Astrocyte (in vitro differentiated cells and primary cell): Measurements from ENCODE around the gene ITPR2. TPM values are rescaled to one million over a fixed set of nuclear protein-coding genes. Genes with fewer than 3 reads are reported as not detected.
A peak's percentile ranks its signal among the peaks of the same experiment; 100 is the strongest.

ENCODE experiments used
- DNase-seq: peaks from one replicate; pipeline ENCODE4 v3.0.0-alpha.2; 2010; ENCODE audit warnings: low read depth
- FAIRE-seq: peaks from 2 replicates; lab custom pipeline; 2011; peaks lifted over from hg19 to GRCh38; lab: Jason Lieb, UNC
- H2AFZ ChIP-seq: 2 replicates; pipeline ENCODE4 v1.6.0; 2012; ENCODE audit warnings: low read depth, low read length, inconsistent platforms
- H3K27ac ChIP-seq: 2 replicates; pipeline ENCODE4 v1.5.1; 2011; ENCODE audit warnings: low read depth, low read length, inconsistent platforms
- H3K27me3 ChIP-seq: 2 replicates; pipeline ENCODE4 v1.6.0; 2011; ENCODE audit warnings: low read length, inconsistent platforms; ENCODE audit not compliant: insufficient read depth
- H3K36me3 ChIP-seq: 2 replicates; pipeline ENCODE4 v1.5.1; 2011; ENCODE audit warnings: low read length, inconsistent platforms; ENCODE audit not compliant: insufficient read depth
- H3K4me1 ChIP-seq: 2 replicates; pipeline ENCODE4 v1.5.1; 2011; ENCODE audit warnings: low read length, inconsistent platforms; ENCODE audit not compliant: insufficient read depth
- H3K4me2 ChIP-seq: 2 replicates; pipeline ENCODE4 v1.6.0; 2012; ENCODE audit warnings: low read length, inconsistent platforms
- H3K4me3 ChIP-seq: 2 replicates; pipeline ENCODE4 v1.5.1; 2011; ENCODE audit warnings: low read depth, mild to moderate bottlenecking, low read length, inconsistent platforms; ENCODE audit not compliant: insufficient read depth
- H3K79me2 ChIP-seq: 2 replicates; pipeline ENCODE4 v1.6.0; 2012; ENCODE audit warnings: mild to moderate bottlenecking, low read length, inconsistent platforms; ENCODE audit not compliant: insufficient read depth
- H3K9ac ChIP-seq: 2 replicates; pipeline ENCODE4 v1.6.0; 2012; ENCODE audit warnings: mild to moderate bottlenecking, low read length, inconsistent platforms
- H3K9me3 ChIP-seq: 2 replicates; pipeline ENCODE4 v1.5.1; 2012; ENCODE audit warnings: low read depth, mild to moderate bottlenecking, low read length, inconsistent platforms; ENCODE audit not compliant: insufficient read depth
- H4K20me1 ChIP-seq: 2 replicates; pipeline ENCODE4 v1.6.0; 2012; ENCODE audit warnings: low read length, inconsistent platforms; ENCODE audit not compliant: insufficient read depth
- H3K27ac Mint-ChIP-seq: one replicate; pipeline ENCODE4 v1.8.0; 2021; ENCODE audit warnings: mild to moderate bottlenecking, mixed read lengths; ENCODE audit not compliant: unreplicated experiment
- H3K27me3 Mint-ChIP-seq: one replicate; pipeline ENCODE4 v1.8.0; 2021; ENCODE audit warnings: low read depth, mixed read lengths; ENCODE audit not compliant: unreplicated experiment
- H3K36me3 Mint-ChIP-seq: one replicate; pipeline ENCODE4 v1.8.0; 2021; ENCODE audit warnings: low read depth, mixed read lengths; ENCODE audit not compliant: unreplicated experiment
- H3K4me1 Mint-ChIP-seq: one replicate; pipeline ENCODE4 v1.8.0; 2021; ENCODE audit warnings: low read depth, mixed read lengths; ENCODE audit not compliant: unreplicated experiment
- H3K4me3 Mint-ChIP-seq: one replicate; pipeline ENCODE4 v1.8.0; 2021; ENCODE audit warnings: mild to moderate bottlenecking, moderate library complexity, mixed read lengths; ENCODE audit not compliant: unreplicated experiment
- H3K9me3 Mint-ChIP-seq: one replicate; pipeline ENCODE4 v1.8.0; 2021; ENCODE audit warnings: mild to moderate bottlenecking, mixed read lengths; ENCODE audit not compliant: unreplicated experiment
- EZH2 ChIP-seq: IDR thresholded peaks from 2 replicates; pipeline ENCODE4 v1.6.1; 2012; ENCODE audit warnings: mild to moderate bottlenecking, low read length, inconsistent platforms; ENCODE audit not compliant: insufficient read depth
- total RNA-seq: library from RNA; stranded (reverse); gene quantifications from 2 replicates; pipeline ENCODE4 v1.2.1, GENCODE V29; 2021
- TF ChIP-seq, protein P1 (sequence below): IDR thresholded peaks from 2 replicates; pipeline ENCODE4 v1.5.1; 2011; ENCODE audit warnings: low read depth, mild to moderate bottlenecking, inconsistent platforms, low read length, moderate library complexity; ENCODE audit not compliant: insufficient read depth

ITPR2 gene
- total RNA-seq, 1 donor from 2014 or later: 24.4 TPM

DNA sequence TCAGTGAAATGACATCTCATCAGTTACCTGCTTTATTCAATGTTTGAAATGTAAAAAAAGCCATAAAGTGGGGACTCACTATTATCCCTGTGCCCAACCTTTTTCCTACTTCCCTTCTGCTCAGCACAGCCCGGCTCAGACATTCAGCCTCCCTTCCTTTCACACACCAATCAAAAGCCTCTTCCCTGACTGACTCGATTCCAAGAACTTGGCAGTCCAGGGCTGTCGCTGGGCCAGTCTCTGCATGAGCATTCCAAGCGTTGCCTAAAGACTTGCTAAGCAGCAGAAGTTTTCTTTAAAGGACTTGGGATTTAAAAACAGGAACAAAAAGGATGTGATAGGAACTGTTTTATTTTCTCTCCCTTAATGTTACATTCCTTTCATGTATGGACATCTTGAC, 22.7 kb downstream of the ITPR2 start:
- Histone ChIP-seq H3K9me3 (no peaks in the 10 kb centered on the region), H3K9ac (peak overlapping the region; percentile 14), H4K20me1 (no peaks in the 10 kb centered on the region), H2AFZ (no peak overlapping the region), H3K27me3 (no peaks in the 10 kb centered on the region), H3K79me2 (no peaks in the 10 kb centered on the region), H3K36me3 (no peaks in the 10 kb centered on the region), H3K27ac (peak overlapping the region; percentile 45), H3K4me1 (no peaks in the 10 kb centered on the region), H3K4me2 (peak overlapping the region; percentile 63), H3K4me3 (peak overlapping the region; percentile 37)
- FAIRE-seq (peak; percentile 41), DNase-seq (peak; percentile 87)
- peak overlapping the region; percentile 70 for H3K27ac Mint-ChIP-seq
- no peaks in the 10 kb centered on the region for H3K36me3 Mint-ChIP-seq
- no peak overlapping the region for H3K4me3 Mint-ChIP-seq
- no peak for TF ChIP-seq EZH2
- TF ChIP-seq, protein P1, sequence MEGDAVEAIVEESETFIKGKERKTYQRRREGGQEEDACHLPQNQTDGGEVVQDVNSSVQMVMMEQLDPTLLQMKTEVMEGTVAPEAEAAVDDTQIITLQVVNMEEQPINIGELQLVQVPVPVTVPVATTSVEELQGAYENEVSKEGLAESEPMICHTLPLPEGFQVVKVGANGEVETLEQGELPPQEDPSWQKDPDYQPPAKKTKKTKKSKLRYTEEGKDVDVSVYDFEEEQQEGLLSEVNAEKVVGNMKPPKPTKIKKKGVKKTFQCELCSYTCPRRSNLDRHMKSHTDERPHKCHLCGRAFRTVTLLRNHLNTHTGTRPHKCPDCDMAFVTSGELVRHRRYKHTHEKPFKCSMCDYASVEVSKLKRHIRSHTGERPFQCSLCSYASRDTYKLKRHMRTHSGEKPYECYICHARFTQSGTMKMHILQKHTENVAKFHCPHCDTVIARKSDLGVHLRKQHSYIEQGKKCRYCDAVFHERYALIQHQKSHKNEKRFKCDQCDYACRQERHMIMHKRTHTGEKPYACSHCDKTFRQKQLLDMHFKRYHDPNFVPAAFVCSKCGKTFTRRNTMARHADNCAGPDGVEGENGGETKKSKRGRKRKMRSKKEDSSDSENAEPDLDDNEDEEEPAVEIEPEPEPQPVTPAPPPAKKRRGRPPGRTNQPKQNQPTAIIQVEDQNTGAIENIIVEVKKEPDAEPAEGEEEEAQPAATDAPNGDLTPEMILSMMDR: no peak
- H3K9me3 Mint-ChIP-seq: no peaks in the 10 kb centered on the region
- H3K27me3 Mint-ChIP-seq: no peaks in the 10 kb centered on the region
- peaks cover 20% of the 10 kb centered on the region for H3K4me1 Mint-ChIP-seq

DNA sequence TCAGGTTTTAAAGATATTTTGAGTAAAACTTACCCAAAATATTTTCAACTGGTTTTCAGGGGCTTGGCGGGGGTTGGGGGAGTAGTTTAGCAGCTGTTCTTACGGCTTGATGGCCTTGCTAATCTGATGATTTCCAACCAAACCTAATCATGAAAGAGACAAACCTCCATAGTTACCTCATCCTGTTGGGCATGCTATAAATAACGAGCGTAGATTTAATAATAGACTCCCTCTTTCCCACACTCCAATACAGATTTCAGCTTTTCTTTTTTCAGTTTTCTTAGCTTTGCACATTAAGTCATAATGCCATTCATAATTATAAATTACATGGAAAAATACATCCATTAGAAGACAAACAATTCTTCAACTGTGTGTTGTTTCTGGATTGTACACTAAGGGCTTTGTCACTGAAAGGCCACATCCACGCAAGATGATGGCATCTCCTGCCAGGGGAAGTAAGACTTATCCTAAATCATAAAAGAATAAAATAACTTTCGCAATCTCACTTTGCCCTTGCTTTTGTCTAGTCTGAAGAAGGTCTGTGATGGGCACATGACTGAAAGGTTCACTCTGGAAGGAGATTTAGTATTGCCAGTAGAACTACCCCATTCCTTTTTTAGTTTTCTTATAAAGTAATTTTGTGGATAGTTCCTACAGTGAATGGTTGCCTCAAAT, 23.2 kb downstream of the ITPR2 start:
- Histone ChIP-seq H3K27ac (peak overlapping the region; percentile 45), H3K9me3 (no peaks in the 10 kb centered on the region), H3K4me2 (peak overlapping the region; percentile 63), H3K4me3 (no peak overlapping the region), H3K36me3 (no peaks in the 10 kb centered on the region), H4K20me1 (no peaks in the 10 kb centered on the region), H2AFZ (no peak overlapping the region), H3K27me3 (no peaks in the 10 kb centered on the region), H3K4me1 (no peaks in the 10 kb centered on the region), H3K79me2 (no peaks in the 10 kb centered on the region), H3K9ac (peak overlapping the region; percentile 14)
- Mint-ChIP-seq H3K4me1 (peaks cover 20% of the 10 kb centered on the region), H3K4me3 (no peak overlapping the region), H3K27ac (peak overlapping the region; percentile 70), H3K36me3 (no peaks in the 10 kb centered on the region), H3K27me3 (no peaks in the 10 kb centered on the region), H3K9me3 (no peaks in the 10 kb centered on the region)
- FAIRE-seq: no peak
- no peak for DNase-seq
- TF ChIP-seq EZH2: no peak
- TF ChIP-seq, protein P1: no peak

DNA sequence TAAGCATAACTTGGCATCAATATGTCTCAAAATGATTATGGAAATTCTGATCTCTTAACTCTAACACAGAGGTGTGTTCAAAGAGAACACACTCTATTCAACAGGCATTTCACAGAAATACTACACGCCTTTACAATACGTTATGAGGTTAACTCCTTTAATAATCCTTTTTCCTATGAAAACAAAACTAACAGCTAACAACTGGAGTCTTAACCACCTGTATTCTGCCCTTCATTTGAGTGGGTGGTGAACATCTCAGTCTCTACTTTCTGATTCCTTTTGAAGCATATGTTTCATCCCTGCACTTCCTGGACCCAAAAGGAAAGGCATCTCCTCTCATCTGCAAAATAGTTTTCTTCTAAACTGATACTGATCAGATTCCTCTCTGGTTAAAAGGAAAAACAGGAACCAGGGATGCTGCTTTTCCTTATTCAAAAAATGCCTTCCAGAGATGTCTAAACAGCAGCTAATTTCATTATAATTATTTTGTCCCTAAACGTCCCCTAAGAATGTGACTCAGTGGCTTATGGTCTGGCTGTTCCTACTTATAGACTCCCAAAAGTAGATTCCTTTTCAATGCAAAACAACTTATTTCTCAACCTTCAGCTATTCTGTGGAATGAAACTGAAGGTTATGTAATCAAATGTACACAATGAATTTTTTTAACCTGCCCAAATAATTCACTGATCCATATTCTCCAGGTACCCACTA, 24.1 kb downstream of the ITPR2 start:
- Histone ChIP-seq H3K9me3 (no peaks in the 10 kb centered on the region), H3K79me2 (no peaks in the 10 kb centered on the region), H3K4me3 (no peak overlapping the region), H3K4me2 (no peak overlapping the region), H3K36me3 (no peaks in the 10 kb centered on the region), H3K9ac (no peak overlapping the region), H3K4me1 (no peaks in the 10 kb centered on the region), H3K27me3 (no peaks in the 10 kb centered on the region), H2AFZ (no peak overlapping the region), H3K27ac (no peak overlapping the region), H4K20me1 (no peaks in the 10 kb centered on the region)
- H3K4me3 Mint-ChIP-seq: no peak overlapping the region
- FAIRE-seq (peak; percentile 39), DNase-seq (no peak)
- no peaks in the 10 kb centered on the region for H3K36me3 Mint-ChIP-seq
- H3K4me1 Mint-ChIP-seq: peaks cover 24% of the 10 kb centered on the region
- no peaks in the 10 kb centered on the region for H3K9me3 Mint-ChIP-seq
- H3K27me3 Mint-ChIP-seq: no peaks in the 10 kb centered on the region
- TF ChIP-seq, protein P1: no peak
- no peak for TF ChIP-seq EZH2
- H3K27ac Mint-ChIP-seq: no peak overlapping the region
